OCI-LY7 (cell line): ENCODE measurements around the gene IFT80. TPM values are rescaled to one million over a fixed set of nuclear protein-coding genes. Genes with fewer than 3 reads are reported as not detected.
A peak's percentile ranks its signal among the peaks of the same experiment; 100 is the strongest.

Source experiments
- BruUV-seq: library from RNA; stranded (reverse); fragments of 400-500 nt; replicated peaks from 2 replicates; lab custom pipeline; 2021; lab: Mats Ljungman, UMichigan
- CTCF ChIA-PET: fragments of 300-600 bp; sonication (Branson Sonifier 250); formaldehyde crosslinking; loops from one replicate; lab custom pipeline; 2022; ENCODE audit warnings: antibody characterized with exemption; ENCODE audit not compliant: unreplicated experiment; lab: Charles Lee
- POLR2A ChIA-PET: fragments of 300-600 bp; sonication (Branson Sonifier 250); formaldehyde crosslinking; loops from one replicate; lab custom pipeline; 2022; ENCODE audit warnings: antibody characterized with exemption; lab: Charles Lee
- DNase-seq: peaks from one replicate; pipeline ENCODE4 v3.0.0-alpha.2; 2015; ENCODE audit warnings: low spot score
- H2AFZ ChIP-seq: fragments of 200-600 bp; sonication (generic), shearing (Covaris generic); 2 replicates; pipeline ENCODE4 v1.6.1; 2014; ENCODE audit warnings: mild to moderate bottlenecking, antibody characterized with exemption, low read length, moderate library complexity
- H3K27ac ChIP-seq: fragments of 200-600 bp; sonication (generic); 2 replicates; pipeline ENCODE4 v1.5.1; 2014; ENCODE audit warnings: mixed run types, low read depth, mild to moderate bottlenecking, moderate library complexity, low read length, inconsistent platforms; ENCODE audit not compliant: poor library complexity, severe bottlenecking
- H3K36me3 ChIP-seq: fragments of 200-600 bp; sonication (generic); 2 replicates; pipeline ENCODE4 v1.6.1; 2014; ENCODE audit warnings: mild to moderate bottlenecking, antibody characterized with exemption, low read length, moderate library complexity, mixed read lengths; ENCODE audit not compliant: insufficient read depth
- H3K4me1 ChIP-seq: fragments of 200-600 bp; sonication (generic); 2 replicates; pipeline ENCODE4 v1.5.1; 2014; ENCODE audit warnings: mild to moderate bottlenecking, low read length; ENCODE audit not compliant: insufficient read depth, poor library complexity, severe bottlenecking
- H3K4me2 ChIP-seq: fragments of 200-600 bp; sonication (generic); 2 replicates; pipeline ENCODE4 v1.6.1; 2014; ENCODE audit warnings: mild to moderate bottlenecking, low read length
- H3K4me3 ChIP-seq: fragments of 200-600 bp; sonication (generic); 2 replicates; pipeline ENCODE4 v1.5.1; 2014; ENCODE audit warnings: mild to moderate bottlenecking, low read depth, low read length; ENCODE audit not compliant: poor library complexity, severe bottlenecking
- H3K79me2 ChIP-seq: fragments of 200-600 bp; sonication (generic); 2 replicates; pipeline ENCODE4 v1.6.1; 2016; ENCODE audit warnings: low read depth, mild to moderate bottlenecking, low read length, moderate library complexity, mixed read lengths; ENCODE audit not compliant: insufficient read depth
- H3K9me2 ChIP-seq: fragments of 200-600 bp; sonication (generic); 2 replicates; pipeline ENCODE4 v1.6.1; 2016; ENCODE audit warnings: mild to moderate bottlenecking, low read length, mixed read lengths; ENCODE audit not compliant: insufficient read depth
- H3K9me3 ChIP-seq: fragments of 200-600 bp; sonication (generic); 2 replicates; pipeline ENCODE4 v1.6.1; 2014; ENCODE audit warnings: mild to moderate bottlenecking, mixed run types, low read length, mixed read lengths
- H4K20me1 ChIP-seq: fragments of 200-600 bp; sonication (generic); 2 replicates; pipeline ENCODE4 v1.6.1; 2014; ENCODE audit warnings: mild to moderate bottlenecking, antibody characterized with exemption, low read length, moderate library complexity, mixed read lengths; ENCODE audit not compliant: insufficient read depth
- CTCF ChIP-seq: fragments of 200-600 bp; sonication (generic); conservative IDR thresholded peaks from 2 replicates; pipeline ENCODE4 v1.5.1; 2014; ENCODE audit warnings: mild to moderate bottlenecking, antibody characterized with exemption, low read length, moderate library complexity, mixed read lengths
- EZH2phosphoT487 ChIP-seq: fragments of 200-600 bp; sonication (generic); IDR thresholded peaks from 2 replicates; pipeline ENCODE4 v1.6.1; 2018; ENCODE audit warnings: low read depth, borderline replicate concordance, mild to moderate bottlenecking, mixed run types, antibody characterized with exemption, low read length, moderate library complexity, mixed read lengths
- intact Hi-C: fragments of 100-400 bp; cut with micrococcal nuclease; formaldehyde crosslinking; loops from one replicate; pipeline ENCODE4 v1.10.0; 2022; ENCODE audit not compliant: unreplicated experiment
- total RNA-seq, 2 experiments: library from RNA; depleted of rRNA in 1 of 2; stranded (reverse); fragments of >200 nt in 1 of 2; shearing (Covaris generic) in 1 of 2; gene quantifications; 2 replicates each; pipeline ENCODE4 v1.2.3, GENCODE V29; 2014 to 2022

The IFT80 gene
- total RNA-seq, 2 experiments from 2014 or later, result 33.5 to 49.5 TPM

DNA sequence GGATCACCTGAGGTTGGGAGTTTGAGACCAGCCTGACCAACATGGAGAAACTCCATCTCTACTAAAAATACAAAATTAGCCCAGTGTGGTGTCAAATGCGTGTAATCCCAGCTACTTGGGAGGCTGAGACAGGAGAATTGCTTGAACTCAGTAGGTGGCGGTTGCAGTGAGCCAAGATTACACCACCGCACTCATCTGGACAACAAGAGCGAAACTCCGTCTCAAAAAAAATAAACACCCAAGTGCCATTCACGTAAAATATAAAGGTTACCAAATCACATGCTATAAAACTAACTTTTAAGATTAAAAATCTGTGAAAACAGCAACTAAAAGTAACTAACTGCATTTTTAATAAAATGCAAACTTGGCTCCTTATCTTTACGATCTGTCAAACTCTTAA, 41.7 kb upstream of the IFT80 start:
- Histone ChIP-seq H3K4me3 (no peak overlapping the region), H3K4me2 (no peak overlapping the region), H3K79me2 (peaks cover 98% of the 10 kb centered on the region), H2AFZ (no peak overlapping the region), H3K9me2 (no peaks in the 10 kb centered on the region), H3K4me1 (peaks cover 15% of the 10 kb centered on the region), H3K27ac (no peak overlapping the region), H3K36me3 (peaks cover 97% of the 10 kb centered on the region), H3K9me3 (peaks cover 21% of the 10 kb centered on the region; the same call in 1 of the 2 replicates), H4K20me1 (no peaks in the 10 kb centered on the region)
- no TSS peak for BruUV-seq
- ChIA-PET POLR2A (no interaction called here), CTCF (no interaction called here)
- TF ChIP-seq CTCF, result no peak
- intact Hi-C loops, result loop anchor here (10.0 kb wide), 1 partner anchor 784 kb away; the partner anchor contains the start of gene NMD3
- DNase-seq, result no peak

- no TSS peak for BruUV-seq
- CTCF ChIA-PET, result no interaction called here
- peaks cover 26% of the 10 kb centered on the region; the same call in 1 of the 2 replicates for H4K20me1 ChIP-seq
- peaks cover 98% of the 10 kb centered on the region for H3K36me3 ChIP-seq
- POLR2A ChIA-PET, result interaction anchor here (0.6 to 3.5 kb wide), 3 partner anchors 9 to 17 kb away, joined by 3 to 22 read pairs (median 8); no protein-coding TSS in a partner anchor
- peaks cover 98% of the 10 kb centered on the region for H3K79me2 ChIP-seq
- no peak overlapping the region for H3K4me2 ChIP-seq
- intact Hi-C loops, result no loop called here
- H3K27ac ChIP-seq, result no peak overlapping the region
- H3K9me3 ChIP-seq, result peaks cover 5% of the 10 kb centered on the region; the same call in 1 of the 2 replicates
- TF ChIP-seq CTCF (no peak), EZH2phosphoT487 (no peak)
- no peak overlapping the region for H3K4me3 ChIP-seq
- H2AFZ ChIP-seq, result no peak overlapping the region
- peaks cover 13% of the 10 kb centered on the region for H3K4me1 ChIP-seq
- no peak for DNase-seq
- H3K9me2 ChIP-seq, result no peaks in the 10 kb centered on the region
Observed at GRCh38 chr3:160437083-160437455, 38.0 kb upstream of the IFT80 start.

GRCh38 chr3:160435747-160436146, 36.7 kb upstream of the IFT80 start:
- Histone ChIP-seq H3K4me1 (peaks cover 13% of the 10 kb centered on the region), H3K9me2 (no peaks in the 10 kb centered on the region), H4K20me1 (peaks cover 27% of the 10 kb centered on the region; the same call in 1 of the 2 replicates), H3K9me3 (peaks cover 5% of the 10 kb centered on the region; the same call in 1 of the 2 replicates), H3K79me2 (peaks cover 97% of the 10 kb centered on the region), H3K27ac (peak overlapping the region; percentile 8), H3K4me3 (no peak overlapping the region), H3K36me3 (peaks cover 98% of the 10 kb centered on the region), H3K4me2 (0 out of 2 replicates have a peak overlapping the region, but pooled peaks have one; percentile 17), H2AFZ (no peak overlapping the region)
- TF ChIP-seq CTCF (no peak), EZH2phosphoT487 (no peak)
- DNase-seq, result no peak
- BruUV-seq, result no TSS peak
- CTCF ChIA-PET, result no interaction called here
- POLR2A ChIA-PET, result interaction anchor here (0.7 to 3.5 kb wide), 8 partner anchors 9 to 36 kb away, joined by 3 to 22 read pairs (median 7); partner anchors contain the start of gene TRIM59
- intact Hi-C loops, result no loop called here
